Activated CD8-positive, alpha-beta memory T cell treated with anti-CD3 and anti-CD28 coated beads, Interleukin-2, amount 50 U/mL, for 24 hours (primary cell): ENCODE data around the gene PTTG1IP.

ENCODE experiments used
- DNase-seq: peaks from one replicate; pipeline ENCODE4 v3.0.0-alpha.2; 2020; ENCODE audit errors: extremely low read depth

The PTTG1IP gene

GRCh38 chr21:44909719-44910118 is 36.2 kb upstream of the PTTG1IP start:
- DNase-seq: no peak

- no peak for DNase-seq
Observed at GRCh38 chr21:44908908-44909307, 35.4 kb upstream of the PTTG1IP start.

DNA sequence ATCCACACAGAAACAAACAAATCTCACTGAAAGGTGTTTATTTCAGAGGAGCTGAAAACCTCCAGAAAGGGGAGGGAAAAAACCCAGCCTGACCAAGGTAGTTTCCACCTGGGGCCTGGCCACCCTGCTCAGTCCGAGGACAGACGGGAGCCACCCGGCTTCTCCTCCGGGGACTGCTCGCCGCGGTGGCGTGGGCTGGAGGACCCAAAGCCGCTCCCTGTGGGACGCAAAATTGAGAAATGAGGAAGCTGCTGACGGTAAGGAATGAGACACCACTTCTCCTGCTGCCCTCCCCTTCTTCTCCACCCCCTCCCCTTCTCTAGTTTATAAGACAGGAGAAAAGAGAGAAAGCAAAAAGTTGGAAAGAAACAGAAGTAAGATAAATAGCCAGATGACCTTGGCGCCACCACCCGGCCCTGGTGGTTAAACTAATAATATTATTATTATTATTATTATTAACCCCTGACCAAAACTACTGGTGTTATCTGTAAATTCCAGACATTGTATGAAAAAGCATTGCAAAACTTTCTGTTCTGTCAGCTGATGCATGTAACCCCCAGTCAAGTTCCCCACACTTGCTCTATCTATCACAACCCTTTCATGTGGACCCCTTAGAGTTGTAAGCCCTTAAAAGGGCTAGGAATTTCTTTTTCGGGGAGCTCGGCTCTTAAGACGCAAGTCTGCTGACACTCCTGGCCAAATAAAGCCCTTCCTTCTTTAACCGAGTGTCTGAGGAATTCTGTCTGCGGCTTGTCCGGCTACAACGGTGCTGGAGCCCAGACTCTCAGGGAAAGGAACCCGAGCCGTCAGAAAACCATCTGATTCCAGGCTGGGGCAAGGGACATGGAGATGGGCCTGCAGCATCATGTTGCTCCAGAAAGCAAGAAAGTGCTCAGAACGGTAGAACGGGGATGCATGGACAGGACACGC is 34.7 kb upstream of the PTTG1IP start:
- no peak for DNase-seq

DNA sequence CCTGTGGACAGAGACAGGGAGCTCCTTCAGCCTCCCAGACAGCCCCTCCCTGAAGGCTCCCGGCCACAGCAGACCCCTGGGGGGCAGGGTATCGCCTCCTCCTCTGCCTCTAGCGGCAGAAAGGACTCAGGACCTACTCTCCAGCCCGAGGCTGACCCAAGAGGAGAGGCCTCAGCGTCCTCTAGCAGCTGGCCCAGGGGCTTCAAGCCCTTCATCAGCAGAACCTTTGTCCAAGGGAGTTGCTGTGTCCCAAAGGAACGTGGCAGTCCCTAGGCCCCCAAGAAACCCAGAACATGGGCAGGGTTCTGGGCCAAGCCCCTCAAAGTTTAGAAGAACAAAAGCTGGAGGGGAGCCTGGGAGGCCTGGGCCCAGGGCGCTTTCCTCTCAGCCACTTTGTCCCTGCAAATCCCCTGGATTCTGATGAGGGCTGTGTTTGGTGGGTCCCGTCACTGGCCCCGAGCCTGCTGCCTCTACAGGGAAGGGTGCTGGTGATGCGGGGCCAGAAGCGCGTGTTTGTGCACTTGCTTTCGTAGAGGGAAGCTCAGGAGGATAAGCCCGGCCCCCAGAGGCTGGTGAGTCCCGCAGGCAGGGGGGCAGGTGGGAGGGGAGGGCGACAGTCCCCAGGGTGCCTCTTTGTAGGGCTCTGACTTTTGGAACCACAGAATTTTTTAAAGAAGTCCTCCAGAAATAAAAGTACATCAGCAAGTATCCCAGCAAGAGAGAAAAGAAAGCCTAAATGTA is 33.9 kb upstream of the PTTG1IP start:
- no peak for DNase-seq

DNA sequence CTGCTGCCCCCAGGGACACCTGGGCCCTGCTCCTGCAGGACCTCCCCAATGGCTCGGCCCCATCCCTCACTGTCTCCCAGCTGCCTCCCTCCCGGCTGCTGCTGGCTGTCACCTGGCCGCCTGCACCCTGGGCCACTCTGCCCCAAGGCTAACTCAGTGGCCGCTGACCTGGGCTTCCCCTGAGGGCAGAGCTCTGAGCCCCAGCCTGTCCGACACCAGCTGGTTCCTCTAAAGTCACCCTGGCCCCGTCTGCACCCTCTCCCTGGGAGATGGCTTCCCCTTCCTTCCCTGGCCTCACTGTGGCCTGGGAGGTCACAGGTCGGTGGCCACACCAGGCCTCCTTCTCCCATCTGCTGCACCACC is 32.2 kb upstream of the PTTG1IP start:
- DNase-seq: no peak

DNA sequence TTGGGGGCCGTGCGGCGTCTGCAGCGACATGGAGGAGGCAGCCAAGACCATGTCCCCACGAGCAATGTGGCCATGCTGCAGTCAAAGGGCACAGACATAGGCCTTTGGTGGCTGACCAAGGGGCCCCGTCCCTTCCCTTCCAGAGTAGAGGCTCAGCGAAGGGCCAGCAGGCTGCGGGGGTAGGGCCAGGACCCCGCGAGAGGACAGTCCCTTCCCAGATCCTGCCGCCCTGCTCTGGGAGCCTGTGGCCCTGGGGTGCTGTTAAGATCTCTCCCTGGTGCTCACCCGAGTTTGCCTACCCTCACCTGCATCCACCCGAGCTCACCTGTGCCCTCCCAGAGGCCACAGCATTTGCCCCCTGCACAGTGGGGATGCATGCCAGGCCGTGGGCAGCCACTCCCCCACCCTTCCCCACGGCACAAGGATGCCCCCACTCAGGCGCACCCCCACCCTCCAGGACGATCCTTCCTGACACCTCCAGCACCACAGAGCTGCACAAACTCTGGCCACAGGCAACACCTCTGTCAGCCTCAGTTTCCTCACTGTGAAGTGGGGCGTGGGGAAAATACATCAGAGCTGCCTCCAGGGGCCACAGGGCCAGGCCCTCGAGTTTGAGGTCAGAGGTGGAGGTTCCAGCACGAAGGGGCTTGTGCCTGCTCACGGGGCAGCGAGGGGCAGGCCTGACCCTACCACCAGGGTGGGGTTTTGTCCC is 31.7 kb upstream of the PTTG1IP start:
- no peak for DNase-seq

- DNase-seq: no peak
Observed at GRCh38 chr21:44904141-44904923, 30.8 kb upstream of the PTTG1IP start.

- DNase-seq: no peak
Observed at GRCh38 chr21:44903689-44904088, 30.2 kb upstream of the PTTG1IP start.

DNA sequence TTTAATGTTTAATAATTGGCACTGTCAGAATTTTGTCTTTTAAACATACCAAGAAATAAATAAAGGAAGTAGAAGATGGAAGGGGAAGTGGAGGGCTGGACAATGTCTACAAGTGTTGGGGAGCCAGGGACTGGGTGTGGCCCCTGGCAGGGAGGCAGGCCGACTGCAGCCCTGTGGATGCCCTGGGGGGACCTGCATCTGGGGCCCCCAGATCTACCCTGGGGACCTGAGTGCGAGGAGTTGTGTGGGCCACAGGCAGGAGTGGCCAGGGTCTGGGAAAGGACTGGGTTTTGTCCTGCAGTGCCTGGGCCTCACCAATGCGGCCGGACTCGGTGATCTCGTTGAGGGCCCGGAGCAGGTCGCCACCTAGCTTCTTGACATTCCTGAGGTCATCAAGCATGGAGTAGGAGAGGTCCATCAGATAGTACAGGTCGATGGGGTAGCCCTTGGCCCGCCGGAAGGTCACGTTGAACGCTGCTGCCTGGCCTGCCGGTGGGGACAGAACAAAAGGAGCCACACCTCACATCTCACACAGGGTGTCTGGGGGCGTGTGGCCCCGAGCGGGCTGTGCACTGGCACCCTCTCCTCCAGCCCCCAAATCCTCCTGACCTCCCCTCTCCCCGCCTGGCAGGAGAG is 29.7 kb upstream of the PTTG1IP start:
- no peak for DNase-seq

GRCh38 chr21:44902268-44903049 is 29.0 kb upstream of the PTTG1IP start:
- no peak for DNase-seq

GRCh38 chr21:44901391-44902074 is 28.0 kb upstream of the PTTG1IP start:
- no peak for DNase-seq

GRCh38 chr21:44900559-44901251 is 27.2 kb upstream of the PTTG1IP start:
- no peak for DNase-seq

DNA sequence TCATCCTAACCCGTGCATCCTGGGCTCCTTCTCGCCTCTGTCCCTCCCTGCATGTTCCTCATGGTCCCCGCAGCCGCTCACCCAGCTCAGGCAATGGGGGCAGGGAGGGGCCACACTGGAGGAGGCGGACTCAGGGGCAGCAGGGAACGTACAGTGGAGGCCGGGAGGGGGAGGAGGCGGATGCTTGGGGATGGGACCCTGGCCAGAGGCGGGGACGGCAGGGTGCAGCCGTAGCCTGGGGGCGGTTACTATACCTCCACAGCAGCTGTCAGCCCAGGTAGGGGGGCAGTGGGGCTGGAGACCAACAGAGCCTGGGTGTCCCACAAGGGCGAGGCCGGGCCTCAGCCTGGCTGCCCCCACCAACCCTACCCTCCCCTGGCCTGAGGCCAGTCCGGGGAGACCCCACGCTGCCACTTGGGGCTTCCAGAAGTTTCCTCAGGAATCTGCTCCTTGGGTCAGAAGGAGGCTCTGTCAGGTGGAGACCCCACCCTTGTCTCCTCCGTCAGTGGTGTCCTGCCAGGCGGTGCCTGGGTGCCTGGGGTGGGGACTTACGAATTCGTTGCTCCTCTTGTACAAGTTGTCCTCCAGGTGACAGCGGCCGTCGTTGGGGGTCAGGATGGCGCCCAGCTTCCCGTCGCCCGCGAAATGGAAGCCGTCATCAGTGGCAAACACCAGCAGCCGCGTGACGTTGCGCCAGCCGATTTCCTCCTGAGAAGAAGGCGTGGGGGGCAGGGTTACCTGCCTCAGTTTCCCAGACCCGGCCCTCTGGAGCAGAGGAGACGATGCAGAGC is 26.5 kb upstream of the PTTG1IP start:
- DNase-seq: no peak

- no peak for DNase-seq
Observed at GRCh38 chr21:44898851-44899767, 25.6 kb upstream of the PTTG1IP start.

- no peak for DNase-seq
Observed at GRCh38 chr21:44898011-44898488, 24.6 kb upstream of the PTTG1IP start.

GRCh38 chr21:44897326-44898010 is 24.0 kb upstream of the PTTG1IP start:
- no peak for DNase-seq
